ENCODE data around the gene ZBTB7B.

The ZBTB7B gene

GRCh38 chr1:155030899-155031298 is 28.3 kb downstream of the ZBTB7B start:
- TF ChIP-seq, protein P1, sequence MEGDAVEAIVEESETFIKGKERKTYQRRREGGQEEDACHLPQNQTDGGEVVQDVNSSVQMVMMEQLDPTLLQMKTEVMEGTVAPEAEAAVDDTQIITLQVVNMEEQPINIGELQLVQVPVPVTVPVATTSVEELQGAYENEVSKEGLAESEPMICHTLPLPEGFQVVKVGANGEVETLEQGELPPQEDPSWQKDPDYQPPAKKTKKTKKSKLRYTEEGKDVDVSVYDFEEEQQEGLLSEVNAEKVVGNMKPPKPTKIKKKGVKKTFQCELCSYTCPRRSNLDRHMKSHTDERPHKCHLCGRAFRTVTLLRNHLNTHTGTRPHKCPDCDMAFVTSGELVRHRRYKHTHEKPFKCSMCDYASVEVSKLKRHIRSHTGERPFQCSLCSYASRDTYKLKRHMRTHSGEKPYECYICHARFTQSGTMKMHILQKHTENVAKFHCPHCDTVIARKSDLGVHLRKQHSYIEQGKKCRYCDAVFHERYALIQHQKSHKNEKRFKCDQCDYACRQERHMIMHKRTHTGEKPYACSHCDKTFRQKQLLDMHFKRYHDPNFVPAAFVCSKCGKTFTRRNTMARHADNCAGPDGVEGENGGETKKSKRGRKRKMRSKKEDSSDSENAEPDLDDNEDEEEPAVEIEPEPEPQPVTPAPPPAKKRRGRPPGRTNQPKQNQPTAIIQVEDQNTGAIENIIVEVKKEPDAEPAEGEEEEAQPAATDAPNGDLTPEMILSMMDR (conservative IDR thresholded peaks at IDR 0.05): no peak
- H3K27ac ChIP-seq: no peak overlapping the region

GRCh38 chr1:155032886-155033285 is 30.3 kb downstream of the ZBTB7B start:
- TF ChIP-seq, protein P1 (conservative IDR thresholded peaks at IDR 0.05): no peak
- no peak overlapping the region for H3K27ac ChIP-seq

GRCh38 chr1:155033524-155033923 is 30.9 kb downstream of the ZBTB7B start, which contains the start of the genes DCST1 and DCST2:
TSS of gene DCST1 (plus strand) at chr1:155033824. CDS start at chr1:155034037, 213 bp downstream.
TSS of gene DCST2 (minus strand) at chr1:155033781. CDS start at chr1:155033701, 80 bp downstream.
- no peak within 1 kb of the TSS for H3K27ac ChIP-seq
- TF ChIP-seq, protein P1 (conservative IDR thresholded peaks at IDR 0.05): no peak

DNA sequence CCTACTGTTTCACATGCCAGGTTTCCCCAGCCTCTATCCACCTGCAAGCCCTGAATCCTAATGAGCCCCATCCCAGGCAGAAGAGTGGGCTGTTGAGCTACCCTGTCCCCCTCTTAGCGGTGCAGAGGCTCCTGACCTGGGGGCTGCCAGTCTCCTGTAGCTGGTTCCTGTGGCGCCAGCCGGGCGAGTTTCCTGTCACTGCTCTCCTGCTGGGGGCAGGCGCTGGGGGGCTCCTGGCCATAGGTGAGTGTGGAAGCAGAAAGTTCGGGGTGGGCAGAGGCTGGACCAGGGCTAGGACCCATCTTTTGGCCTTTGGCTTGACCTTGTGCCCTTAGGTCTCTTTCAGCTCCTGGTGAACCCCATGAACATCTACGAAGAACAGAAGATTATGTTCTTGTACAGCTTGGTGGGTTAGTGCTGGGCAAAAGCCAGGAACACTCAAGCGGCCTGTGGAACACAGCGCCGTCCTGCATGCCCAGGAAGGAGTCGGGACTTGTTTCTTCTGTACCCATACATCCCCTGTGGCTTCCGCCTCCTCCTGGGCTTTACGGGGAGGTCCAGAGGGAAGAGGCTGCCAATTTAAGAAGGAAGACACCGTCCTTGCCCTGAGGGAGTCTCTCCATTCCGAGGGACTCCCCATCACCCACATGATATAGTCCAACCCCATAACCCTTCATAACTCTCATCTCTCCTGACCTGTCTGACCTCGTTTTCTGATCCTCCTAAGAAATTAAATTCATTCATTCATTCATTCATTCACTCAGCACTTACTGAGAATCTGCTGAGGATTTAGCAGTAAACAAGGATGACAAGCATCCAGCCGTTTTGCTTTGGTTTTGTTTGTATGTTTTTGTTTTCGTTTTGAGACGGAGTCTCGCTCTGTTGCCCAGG is 32.0 kb downstream of the ZBTB7B start:
- TF ChIP-seq, protein P1 (conservative IDR thresholded peaks at IDR 0.05): no peak
- H3K27ac ChIP-seq: no peak overlapping the region

DNA sequence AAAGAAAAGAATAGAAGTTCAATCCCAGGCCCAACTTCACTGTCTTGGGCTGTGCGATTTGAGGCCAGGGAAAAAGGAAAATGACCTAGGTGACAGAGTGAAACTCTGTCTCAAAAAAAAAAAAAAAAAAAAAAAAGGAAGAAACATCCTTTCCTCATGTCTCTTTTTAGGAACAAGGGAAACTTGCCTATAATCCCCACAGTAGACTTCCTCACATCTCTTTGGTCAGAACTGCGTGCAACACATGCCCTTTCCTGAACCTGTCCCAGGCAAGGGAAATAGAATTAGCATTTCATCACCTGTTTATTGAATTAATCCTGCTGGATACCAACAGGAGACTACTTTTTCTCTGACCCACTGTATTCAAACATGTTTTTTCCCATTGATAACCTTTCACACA is 33.3 kb downstream of the ZBTB7B start:
- no peak overlapping the region for H3K27ac ChIP-seq
- TF ChIP-seq, protein P1 (conservative IDR thresholded peaks at IDR 0.05): no peak

GRCh38 chr1:155037043-155037442 is 34.4 kb downstream of the ZBTB7B start:
- TF ChIP-seq, protein P1 (conservative IDR thresholded peaks at IDR 0.05): no peak

DNA sequence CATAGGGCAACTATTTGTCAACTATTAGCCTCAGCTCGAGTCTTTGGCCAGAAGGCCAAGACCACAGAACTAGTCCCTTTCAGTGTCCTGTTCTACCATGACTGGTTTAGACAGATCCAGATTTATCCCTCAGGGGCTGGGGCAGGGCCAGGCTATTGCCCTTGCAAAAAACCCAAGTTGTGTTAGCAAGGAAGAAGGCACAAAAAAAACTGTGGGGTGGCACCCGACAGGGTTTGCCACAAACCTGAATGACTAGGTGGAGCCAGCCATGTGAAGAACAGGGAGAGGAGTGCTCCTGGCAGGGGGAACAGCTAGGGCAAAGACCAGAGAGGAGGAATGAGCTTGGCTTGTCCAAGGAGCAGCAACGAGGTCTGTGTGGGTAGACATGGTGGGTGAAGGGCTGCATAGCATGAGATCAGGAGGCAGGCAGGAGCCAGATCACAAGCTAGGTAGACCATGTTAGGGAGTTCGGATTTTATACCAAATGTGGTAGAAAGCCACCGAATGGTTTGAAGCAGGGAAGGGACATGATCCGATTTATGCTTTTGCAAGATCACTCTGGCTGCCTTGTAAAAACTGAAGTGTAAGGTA is 35.3 kb downstream of the ZBTB7B start:
- TF ChIP-seq, protein P1 (conservative IDR thresholded peaks at IDR 0.05): no peak
- H3K27ac ChIP-seq: peak overlapping the region; percentile 60

More at GRCh38 chr1:155037043-155037442, 34.4 kb downstream of the ZBTB7B start:
- no peak overlapping the region for H3K27ac ChIP-seq
